Endothelial cell of umbilical vein (primary cell): ENCODE data around the gene GALNT2.

ENCODE experiments used
- CTCF ChIP-seq, 2 donors: IDR thresholded peaks; 1 replicate in 1 of 2; 2 replicates in 1 of 2; pipeline ENCODE4 v1.5.1; 2011; ENCODE audit warnings: low read length in 2 of 2, mild to moderate bottlenecking in 2 of 2, moderate library complexity in 2 of 2, control low read depth in 1 of 2, inconsistent platforms in 1 of 2, low read depth in 1 of 2; ENCODE audit not compliant: insufficient read depth in 1 of 2; ENCODE audit errors: extremely low read depth in 1 of 2
- GATA2 ChIP-seq: IDR thresholded peaks from 2 replicates; pipeline ENCODE4 v1.7.0; 2011; ENCODE audit warnings: low read depth, mild to moderate bottlenecking, moderate library complexity, mixed read lengths, low read length; ENCODE audit not compliant: insufficient read length, insufficient read depth
- MYC ChIP-seq: IDR thresholded peaks from one replicate; pipeline ENCODE4 v1.6.1; 2011; ENCODE audit warnings: mild to moderate bottlenecking, low read depth, low read length
- POLR2AphosphoS5 ChIP-seq: IDR thresholded peaks from 2 replicates; pipeline ENCODE4 v1.6.1; 2012; ENCODE audit warnings: low read depth, mild to moderate bottlenecking, control low read depth, low read length, moderate library complexity; ENCODE audit not compliant: insufficient read depth

- TF ChIP-seq CTCF (IDR thresholded peaks at IDR 0.05; ENCODE audit: extremely low read depth in 1 of 2, insufficient read depth in 1 of 2, low read depth in 1 of 2, low read length in 2 of 2): no peak
- no peak for TF ChIP-seq GATA2
- no peak for TF ChIP-seq POLR2AphosphoS5
- TF ChIP-seq MYC: no peak
Observed at GRCh38 chr1:230264342-230264741, 197.3 kb downstream of the GALNT2 start.
